NCI-H774 (cell line): ENCODE data around the gene SMIM7.

Experiments
- DNase-seq: peaks from one replicate; lab custom pipeline; 2025; lab: John Stamatoyannopoulos, UW

SMIM7 gene

GRCh38 chr19:16621165-16621800, 38.7 kb downstream of the SMIM7 start:
- DNase-seq, result no peak

DNA sequence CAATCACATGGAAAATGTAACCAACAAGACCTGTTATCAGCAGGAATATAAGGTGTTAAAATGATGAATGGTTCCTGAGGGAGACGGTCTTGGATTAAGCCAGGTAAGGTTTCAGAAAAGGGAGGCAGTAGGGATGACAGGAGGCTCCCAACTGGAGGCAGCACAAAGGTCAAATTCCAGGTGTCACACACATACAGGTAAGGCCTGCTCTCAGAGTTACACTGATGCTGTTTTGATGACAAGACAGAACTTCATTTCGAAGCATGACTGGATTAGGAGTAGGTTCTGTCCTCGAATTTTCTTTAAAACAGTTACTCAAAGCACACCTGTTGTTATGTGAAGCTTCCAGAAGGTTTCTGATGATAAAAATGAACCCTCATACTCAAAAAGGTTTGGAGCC, 39.4 kb downstream of the SMIM7 start:
- no peak for DNase-seq

- DNase-seq, result no peak
Measured at GRCh38 chr19:16620018-16620417, 39.9 kb downstream of the SMIM7 start.

GRCh38 chr19:16619457-16619856, 40.5 kb downstream of the SMIM7 start:
- DNase-seq, result no peak

DNA sequence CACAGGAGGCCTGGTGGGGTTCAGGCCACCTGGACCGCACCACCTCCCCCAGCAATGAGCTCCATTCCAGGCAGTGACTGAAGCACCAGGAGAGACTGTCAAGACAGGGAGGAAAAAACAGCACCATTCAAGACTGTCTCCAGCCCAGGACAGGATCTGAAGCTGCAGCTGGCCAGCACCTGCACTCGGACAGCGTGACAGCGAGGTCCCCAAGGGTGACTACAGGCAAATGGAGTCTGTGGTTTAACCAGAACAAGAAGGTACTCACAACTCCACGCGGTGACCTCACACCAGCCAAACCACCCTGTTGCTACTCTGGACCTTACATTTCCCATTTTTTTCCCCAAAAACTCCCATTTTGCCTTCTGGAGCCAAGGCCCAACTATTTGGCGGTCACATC, 41.7 kb downstream of the SMIM7 start:
- no peak for DNase-seq

DNA sequence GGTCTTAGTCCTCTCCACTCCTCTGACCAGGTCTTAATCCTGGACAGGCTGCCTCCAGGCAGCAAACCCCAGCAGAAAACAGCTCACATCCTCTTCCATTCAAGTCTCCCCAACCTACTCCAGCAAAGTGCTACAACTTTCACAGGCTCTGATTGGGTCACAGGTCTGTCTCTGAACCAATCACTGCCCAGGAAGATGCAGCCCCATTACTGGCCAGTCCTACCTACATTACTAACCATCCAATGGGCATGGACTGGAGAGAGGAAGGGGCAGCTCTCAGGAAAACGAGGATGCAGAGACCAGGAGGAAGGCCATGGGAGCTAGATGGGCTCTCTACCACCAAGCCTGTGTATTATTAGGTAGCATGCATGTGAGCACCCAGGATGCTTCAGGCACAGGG, 44.1 kb downstream of the SMIM7 start:
- no peak for DNase-seq

GRCh38 chr19:16614941-16615340, 45.0 kb downstream of the SMIM7 start:
- DNase-seq, result no peak

GRCh38 chr19:16613841-16614240, 46.1 kb downstream of the SMIM7 start:
- no peak for DNase-seq

DNA sequence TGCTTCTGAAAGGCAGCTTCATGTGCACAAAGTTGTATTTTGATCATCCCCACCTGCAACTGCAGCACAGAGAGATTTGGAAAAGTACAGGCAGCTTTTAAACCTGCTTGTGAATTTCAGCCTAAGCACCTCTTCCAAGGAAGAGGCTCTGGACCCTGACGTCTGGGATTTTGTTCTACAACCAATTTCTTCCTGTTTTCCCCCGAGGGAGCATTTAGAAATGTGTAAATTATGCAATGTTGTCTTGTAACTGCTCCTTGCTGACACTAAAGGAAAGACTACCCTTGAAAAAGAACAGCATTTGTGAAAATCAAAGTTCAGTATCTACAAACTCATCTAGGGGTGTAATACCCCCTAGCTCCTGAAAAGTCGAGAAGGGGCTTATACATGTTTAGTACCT, 47.3 kb downstream of the SMIM7 start:
- DNase-seq, result no peak

DNA sequence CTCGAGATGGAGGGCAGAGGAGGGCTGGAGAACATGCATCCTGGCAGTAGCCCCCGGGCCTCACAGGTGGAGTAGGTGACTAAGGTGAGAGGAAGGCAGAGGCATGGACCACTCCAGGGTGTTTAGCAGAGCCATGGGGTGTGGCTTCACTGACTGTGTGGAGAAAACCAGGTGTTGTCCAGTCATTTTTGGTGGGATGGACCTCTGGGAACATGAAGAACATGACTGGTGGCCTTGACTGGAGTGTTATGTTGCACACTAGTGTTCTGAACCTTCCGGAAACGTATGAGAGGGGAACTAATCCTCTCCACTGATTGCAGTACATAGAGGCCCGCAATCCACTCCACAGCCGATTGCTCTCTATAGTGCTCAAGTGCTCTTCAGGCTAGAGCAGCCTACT, 48.8 kb downstream of the SMIM7 start:
- no peak for DNase-seq

DNA sequence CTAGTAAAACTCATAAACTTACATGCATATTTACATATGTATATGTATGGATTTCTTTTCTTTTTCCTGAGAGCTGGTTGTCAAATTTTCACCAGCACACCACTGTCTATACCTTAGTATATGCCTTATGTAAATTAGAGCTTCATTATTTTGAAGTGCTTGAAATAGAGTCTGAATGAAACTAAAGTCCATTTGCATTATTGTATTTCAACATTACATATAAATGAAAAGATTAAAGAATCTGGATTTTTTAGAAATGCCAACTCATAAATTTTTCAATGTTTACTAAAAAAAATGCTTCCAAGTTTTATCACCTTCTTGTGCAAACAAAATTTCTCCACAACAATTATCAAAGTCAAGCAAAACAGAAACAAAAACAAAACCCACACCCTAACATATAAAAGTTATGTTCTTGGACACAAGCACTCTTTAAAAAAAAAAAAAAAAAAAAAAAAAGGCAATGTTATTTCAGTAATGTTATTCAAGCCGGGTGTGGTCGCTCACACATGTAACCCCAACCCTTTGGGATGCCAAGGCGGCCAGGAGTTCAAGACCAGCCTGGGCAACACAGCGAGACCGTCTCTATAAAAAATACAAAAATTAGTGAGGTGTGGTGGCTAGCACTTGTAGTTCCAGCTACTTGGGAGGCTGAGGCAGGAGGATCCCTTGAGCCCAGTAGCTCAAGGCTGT, 50.3 kb downstream of the SMIM7 start:
- no peak for DNase-seq

- DNase-seq, result no peak
Measured at GRCh38 chr19:16608290-16608739, 51.6 kb downstream of the SMIM7 start.

DNA sequence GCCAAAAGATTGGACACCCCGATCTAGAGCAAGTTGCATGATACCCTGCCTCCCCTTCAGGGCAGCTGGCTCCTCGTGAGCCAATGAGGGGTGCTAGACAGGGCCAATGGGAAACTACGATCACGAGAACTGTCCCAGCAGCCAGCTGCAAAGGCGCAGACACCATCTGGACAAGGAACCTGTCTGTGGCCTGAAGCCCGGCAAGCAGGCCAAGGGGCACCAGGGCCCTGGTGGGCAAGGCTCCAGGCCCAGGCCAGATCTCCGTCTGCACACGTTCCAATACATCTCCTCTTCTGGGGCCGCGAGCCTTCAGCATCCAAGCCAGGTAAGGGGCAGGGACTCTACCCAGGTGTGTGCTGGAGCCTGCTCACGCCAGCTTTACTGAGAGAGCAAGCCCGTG, 52.1 kb downstream of the SMIM7 start:
- no peak for DNase-seq

DNA sequence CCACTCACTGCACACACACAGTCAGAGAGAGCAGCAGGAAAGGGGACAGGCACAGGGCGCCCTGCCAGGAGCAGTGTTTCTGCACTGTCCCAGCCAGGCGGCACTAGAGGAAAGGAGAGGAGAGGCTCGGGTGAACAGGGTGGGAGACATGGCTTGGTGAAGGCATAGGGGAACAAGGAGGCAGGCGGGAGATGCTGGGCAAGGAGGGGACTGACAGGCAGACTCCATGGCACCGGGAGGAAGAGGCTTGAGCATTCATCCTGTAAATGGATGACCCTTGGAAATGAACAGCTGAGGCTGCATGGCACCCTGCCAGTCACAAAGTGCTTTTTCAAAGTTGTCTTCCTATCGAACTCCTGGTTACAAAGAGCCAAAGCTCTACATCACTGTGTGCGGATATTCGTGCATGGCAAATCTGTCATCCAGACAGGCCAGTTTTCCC, 54.4 kb downstream of the SMIM7 start:
- DNase-seq, result no peak

GRCh38 chr19:16605115-16605514, 54.8 kb downstream of the SMIM7 start:
- no peak for DNase-seq

DNA sequence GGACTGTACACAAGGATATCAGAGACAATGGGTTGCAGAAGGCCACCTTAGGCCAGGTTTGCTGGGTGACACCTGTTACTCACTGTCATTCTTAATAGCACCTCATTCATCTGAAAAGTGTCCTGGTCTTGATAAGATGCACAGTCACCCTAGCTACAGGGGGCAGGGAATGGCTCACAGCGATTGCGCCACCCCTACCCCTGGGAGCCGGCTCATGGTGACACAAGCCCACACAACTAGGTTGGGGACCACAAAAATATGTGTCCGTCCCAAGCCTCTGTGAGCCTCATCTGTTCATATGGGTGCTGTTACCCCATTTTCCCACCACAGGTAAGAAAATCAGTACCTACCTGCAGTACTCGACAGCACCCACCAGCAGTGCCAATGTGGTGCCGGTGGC, 55.3 kb downstream of the SMIM7 start:
- DNase-seq, result no peak

DNA sequence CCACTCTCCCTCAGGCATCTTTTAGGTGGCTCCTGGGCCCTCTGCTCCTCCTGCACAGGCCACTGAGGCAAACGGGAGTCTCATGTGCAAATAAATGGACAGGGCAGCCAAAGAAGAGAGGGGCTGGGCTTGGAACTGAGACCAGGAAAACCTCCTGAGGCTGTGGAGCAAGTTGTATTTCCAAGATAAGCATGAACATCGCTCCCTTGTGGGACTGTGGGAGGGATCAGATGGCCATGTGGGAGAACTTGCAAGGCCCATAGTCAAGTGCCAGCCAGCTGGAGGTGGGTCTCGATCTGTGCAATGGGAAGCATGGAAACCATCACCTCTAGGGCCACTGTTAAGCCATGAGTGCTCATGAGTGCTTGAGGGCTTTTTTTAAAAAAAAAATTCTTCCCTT, 56.9 kb downstream of the SMIM7 start:
- no peak for DNase-seq

- no peak for DNase-seq
Measured at GRCh38 chr19:16601378-16602052, 58.4 kb downstream of the SMIM7 start.

DNA sequence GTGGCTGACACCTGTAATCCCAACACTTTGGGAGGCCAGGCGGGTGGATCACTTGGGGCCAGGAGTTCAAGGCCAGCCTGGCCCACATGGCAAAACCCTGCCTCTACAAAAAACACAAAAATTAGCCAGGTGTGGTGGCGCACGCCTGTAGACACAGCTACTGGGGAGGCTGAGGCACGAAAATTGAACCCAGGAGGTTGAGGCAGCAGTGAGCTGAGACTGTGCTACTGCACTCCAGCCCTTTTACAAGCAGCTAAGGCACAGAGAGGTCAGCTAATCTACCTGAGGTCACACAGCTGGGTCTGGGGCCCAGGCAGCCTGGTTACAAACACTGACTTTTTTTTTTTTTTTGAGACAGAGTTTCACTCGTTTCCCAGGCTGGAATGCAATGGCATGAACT, 59.1 kb downstream of the SMIM7 start:
- DNase-seq, result no peak

GRCh38 chr19:16599655-16600346, 60.1 kb downstream of the SMIM7 start:
- no peak for DNase-seq

DNA sequence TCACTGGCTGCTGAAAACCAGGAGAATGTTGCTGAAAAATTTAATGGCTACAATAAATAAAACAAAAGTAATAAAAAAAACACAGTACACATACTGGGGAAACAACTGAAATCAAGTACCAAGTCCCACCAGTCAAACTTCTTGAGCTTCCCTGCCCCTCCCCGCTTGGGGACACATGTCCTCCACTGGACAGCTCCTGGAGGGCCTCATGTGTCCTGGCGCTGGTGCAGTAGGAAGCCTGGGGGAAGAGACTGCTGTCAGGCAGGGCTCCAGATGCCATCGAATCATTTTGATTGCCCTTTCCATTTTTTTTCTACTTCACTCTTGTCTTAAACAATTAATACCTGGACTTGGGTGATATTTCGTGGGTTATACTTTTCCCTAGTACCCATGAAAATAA, 61.1 kb downstream of the SMIM7 start:
- no peak for DNase-seq

DNA sequence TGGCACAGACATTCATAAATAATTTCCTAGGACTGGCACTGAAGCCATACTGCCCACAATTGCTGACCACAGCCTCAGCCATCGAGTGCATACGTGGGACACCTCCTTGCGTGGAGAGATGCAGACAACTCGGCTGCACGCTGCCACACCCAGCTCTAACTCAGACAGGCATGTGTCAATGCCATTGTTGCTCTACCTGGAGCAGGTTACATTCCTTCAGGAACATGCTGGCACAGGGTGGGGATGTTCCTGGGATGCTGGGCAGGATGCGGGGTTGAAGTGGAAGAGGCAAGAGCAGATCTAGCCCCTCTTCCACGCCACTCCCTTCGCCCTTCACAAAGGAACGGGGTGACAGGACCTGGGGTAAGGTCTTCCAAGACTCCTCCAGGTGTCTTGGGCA, 63.5 kb downstream of the SMIM7 start:
- no peak for DNase-seq
